Stomach (tissue), 9 donors: ENCODE data around the gene GSTM5. TPM values are rescaled to one million over a fixed set of nuclear protein-coding genes. Genes with fewer than 3 reads are reported as not detected.

Experiments used
- DNase-seq, 2 donors: peaks; one replicate each; pipeline versions ENCODE4 v3.0.0 to v3.0.0-alpha.2; 2013 to 2019
- H3K27ac ChIP-seq, 5 donors: fragments of 200-600 bp in 4 of 5; sonication (generic) in 4 of 5; one replicate each; pipeline ENCODE4 v1.5.1; 2013 to 2019; ENCODE audit warnings: mild to moderate bottlenecking in 1 of 5, moderate library complexity in 1 of 5
- H3K27me3 ChIP-seq, 3 donors: fragments of 200-600 bp; sonication (generic); one replicate each; pipeline ENCODE4 v1.5.1; 2017 to 2019; ENCODE audit warnings: mixed run types in 1 of 3
- H3K36me3 ChIP-seq, 4 donors: fragments of 200-600 bp; sonication (generic); 1 replicate in 3 of 4; 2 replicates in 1 of 4; pipeline ENCODE4 v1.5.1; 2016 to 2019
- H3K4me1 ChIP-seq, 4 donors: fragments of 200-600 bp; sonication (generic); one replicate each; pipeline ENCODE4 v1.5.1; 2016 to 2019
- H3K4me3 ChIP-seq, 4 donors: fragments of 200-600 bp; sonication (generic) in 3 of 4; one replicate each; pipeline ENCODE4 v1.5.1; 2016 to 2019; ENCODE audit warnings: mild to moderate bottlenecking in 1 of 4
- H3K9me3 ChIP-seq, 4 donors: fragments of 200-600 bp; sonication (generic); one replicate each; pipeline ENCODE4 v1.5.1; 2016 to 2019
- CTCF ChIP-seq, 7 experiments: fragments of 450-650 bp in 4 of 7; fragments of 200-600 bp in 3 of 7; sonication (generic) in 3 of 7; IDR thresholded peaks; one replicate each; pipeline ENCODE4 v1.5.1; 2016 to 2019; ENCODE audit warnings: antibody characterized with exemption in 7 of 7, control low read depth in 2 of 7, mild to moderate bottlenecking in 1 of 7
- EP300 ChIP-seq: sonication (generic); formaldehyde crosslinking; IDR thresholded peaks from one replicate; pipeline ENCODE4 v1.6.1; 2017; ENCODE audit warnings: antibody characterized with exemption
- POLR2A ChIP-seq, 4 donors: fragments of 450-650 bp; IDR thresholded peaks; one replicate each; pipeline ENCODE4 v1.6.1; 2016; ENCODE audit warnings: antibody characterized with exemption in 4 of 4, control low read depth in 2 of 4, mild to moderate bottlenecking in 1 of 4, moderate library complexity in 1 of 4
- POLR2AphosphoS5 ChIP-seq, 3 donors: sonication (generic); formaldehyde crosslinking; IDR thresholded peaks; one replicate each; pipeline ENCODE4 v1.6.1; 2016; ENCODE audit warnings: antibody characterized with exemption in 3 of 3
- WGBS, 5 donors: extraction: QIAGEN DNeasy Blood & Tissue Kit in 3 of 5; methylation state at CpG; one replicate each; pipeline versions ENCODE4 v1.1.5 to v1.1.7; 2013 to 2018; 5-methylcytosine and 5-hydroxymethylcytosine counted together
- intact Hi-C: fragments of 100-400 bp; cut with DNase I; formaldehyde crosslinking; loops from one replicate; pipeline ENCODE4 v1.15.1; 2023; ENCODE audit warnings: low total_unique reads
- polyA plus RNA-seq, 3 donors: library from polyadenylated mRNA; stranded (reverse); fragments of 200-250 nt; gene quantifications; one replicate each; pipeline ENCODE4 v1.2.3, GENCODE V29; 2013
- total RNA-seq, 5 donors: library from RNA; depleted of rRNA; stranded (reverse); fragments of >200 nt; gene quantifications; one replicate each; pipeline versions ENCODE4 v1.1.0 to v1.2.3, GENCODE V29; 2014 to 2016
- donor health status: healthy with polysubstance abuse.
- donor health status: Bipolar disorder and iron deficiency.
- donor health status: healthy.

Gene GSTM5
- total and polyA plus RNA-seq, 8 donors = 1.4 to 35.6 (median 16.7) TPM; not detected in 2

GRCh38 chr1:109726728-109727373 is 14.8 kb downstream of the GSTM5 start:
- Histone ChIP-seq H3K27me3 (no peaks in the 10 kb centered on the region), H3K4me1 (peaks cover 5 to 35% (median 17%) of the 10 kb centered on the region in 4 donors), H3K27ac (peak overlapping the region in 3 of 5 donors; percentile 13 to 66 (median 46)), H3K9me3 (no peaks in the 10 kb centered on the region), H3K4me3 (peak overlapping the region in 2 of 4 donors; percentile 2 to 9), H3K36me3 (no peaks in the 10 kb centered on the region)
- DNase-seq = no peak
- 79 to 86% (median 83%) methylated on average over 12 of the region's 12 CpGs for WGBS, 5 donors
- intact Hi-C loops = no loop called here
- TF ChIP-seq EP300 (no peak), POLR2AphosphoS5 (IDR thresholded peaks at IDR 0.05) (no peak), POLR2A (IDR thresholded peaks at IDR 0.05) (no peak), CTCF (IDR thresholded peaks at IDR 0.05) (no peak)

DNA sequence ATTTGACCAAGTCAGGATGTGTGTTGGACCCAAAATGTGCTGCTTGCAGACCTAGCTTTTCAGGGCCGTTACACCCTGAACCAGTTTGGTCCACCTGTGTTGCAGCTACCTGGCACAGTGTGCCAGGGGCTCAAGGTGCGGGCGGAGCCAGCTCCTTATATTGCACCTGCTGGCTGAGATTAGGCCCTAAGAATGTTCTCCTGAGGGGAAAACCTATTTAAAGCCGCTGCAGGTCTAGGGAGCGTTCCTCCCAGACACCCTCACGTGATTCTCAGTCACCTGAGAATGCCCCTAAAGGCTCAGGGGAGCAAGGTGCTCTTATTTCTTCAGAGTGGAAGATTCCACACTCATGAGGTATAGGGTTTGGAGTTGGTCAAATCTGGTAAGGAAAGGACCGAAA is 16.8 kb downstream of the GSTM5 start:
- WGBS, 5 donors = 40 to 70% (median 46%) methylated on average over 7 of the region's 7 CpGs
- peak overlapping the region in 3 of 5 donors; percentile 27 to 46 (median 40) for H3K27ac ChIP-seq
- TF ChIP-seq EP300 (no peak), CTCF (IDR thresholded peaks at IDR 0.05) (no peak), POLR2AphosphoS5 (IDR thresholded peaks at IDR 0.05) (no peak), POLR2A (IDR thresholded peaks at IDR 0.05) (no peak)
- peaks cover 3 to 31% (median 16%) of the 10 kb centered on the region in 4 donors for H3K4me1 ChIP-seq
- DNase-seq = peak; percentile 14 to 61
- H3K36me3 ChIP-seq = peaks cover 0 to 8% (median 0%) of the 10 kb centered on the region in 4 donors
- intact Hi-C loops = no loop called here
- H3K9me3 ChIP-seq = no peaks in the 10 kb centered on the region
- H3K27me3 ChIP-seq = no peaks in the 10 kb centered on the region
- H3K4me3 ChIP-seq = no peak overlapping the region

GRCh38 chr1:109730666-109731065 is 18.6 kb downstream of the GSTM5 start:
- peaks cover 0 to 22% (median 12%) of the 10 kb centered on the region in 4 donors for H3K4me1 ChIP-seq
- no peak overlapping the region for H3K4me3 ChIP-seq
- H3K27ac ChIP-seq = no peak overlapping the region
- DNase-seq = no peak
- no peaks in the 10 kb centered on the region for H3K9me3 ChIP-seq
- no peaks in the 10 kb centered on the region for H3K27me3 ChIP-seq
- H3K36me3 ChIP-seq = peaks cover 0 to 23% (median 10%) of the 10 kb centered on the region in 4 donors
- TF ChIP-seq POLR2AphosphoS5 (IDR thresholded peaks at IDR 0.05) (no peak), EP300 (no peak), POLR2A (IDR thresholded peaks at IDR 0.05) (no peak), CTCF (IDR thresholded peaks at IDR 0.05) (no peak)
- intact Hi-C loops = no loop called here
- 72 to 88% (median 77%) methylated on average over 6 of the region's 6 CpGs for WGBS, 5 donors

DNA sequence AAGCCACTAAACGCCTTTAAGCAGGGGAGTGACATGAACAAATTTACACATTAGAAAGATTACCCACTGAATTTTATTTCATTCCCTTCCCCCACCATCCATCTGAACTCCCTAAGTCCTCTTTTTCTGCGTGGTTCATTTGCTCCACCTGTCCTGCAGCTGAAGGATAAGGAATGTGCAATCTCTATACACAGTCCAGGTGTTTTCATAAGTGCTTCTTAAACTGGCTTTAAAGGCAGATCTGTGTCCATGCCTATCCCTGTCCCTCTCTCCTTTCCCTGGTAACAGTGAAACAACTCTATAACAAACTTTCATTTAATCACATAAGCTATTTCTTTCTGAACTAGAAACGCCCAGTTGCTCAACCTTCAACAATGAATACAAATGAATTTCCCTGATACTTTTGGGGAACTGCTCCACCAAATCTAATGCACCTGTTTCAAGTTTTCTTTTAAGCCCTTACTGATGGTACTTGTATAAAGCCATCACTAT is 20.4 kb downstream of the GSTM5 start:
- 21 to 48% (median 34%) methylated on average over 3 of the region's 3 CpGs for WGBS, 5 donors
- Histone ChIP-seq H3K27ac (peak overlapping the region in 4 of 5 donors; percentile 37 to 70 (median 51)), H3K27me3 (no peaks in the 10 kb centered on the region), H3K36me3 (peaks cover 10 to 39% (median 25%) of the 10 kb centered on the region in 4 donors), H3K4me1 (peaks cover 0 to 18% (median 11%) of the 10 kb centered on the region in 4 donors), H3K4me3 (no peak overlapping the region), H3K9me3 (no peaks in the 10 kb centered on the region)
- intact Hi-C loops = no loop called here
- no peak for TF ChIP-seq CTCF (IDR thresholded peaks at IDR 0.05)
- TF ChIP-seq EP300 = no peak
- TF ChIP-seq POLR2AphosphoS5 (IDR thresholded peaks at IDR 0.05) = no peak
- no peak for TF ChIP-seq POLR2A (IDR thresholded peaks at IDR 0.05)
- peak in 1 of 2 donors; percentile 23 for DNase-seq
